DOHH2 (cell line): ENCODE data around the gene CAMKMT.

ENCODE experiments used
- H3F3A ChIP-seq: fragments of 200-600 bp; sonication (generic), shearing (Covaris generic); 2 replicates; pipeline ENCODE4 v1.6.0; 2016; ENCODE audit warnings: antibody characterized with exemption, mild to moderate bottlenecking; ENCODE audit not compliant: control insufficient read depth, insufficient read depth
- H3K27ac ChIP-seq: fragments of 200-600 bp; sonication (generic); 2 replicates; pipeline ENCODE4 v1.5.1; 2014; ENCODE audit warnings: low read depth, mild to moderate bottlenecking, low read length, moderate library complexity
- H3K27me3 ChIP-seq: fragments of 200-600 bp; sonication (generic); 2 replicates; pipeline ENCODE4 v1.6.1; 2014; ENCODE audit warnings: mild to moderate bottlenecking, low read length, mixed read lengths; ENCODE audit not compliant: control insufficient read depth
- H3K36me3 ChIP-seq: fragments of 200-600 bp; sonication (generic); 2 replicates; pipeline ENCODE4 v1.6.1; 2014; ENCODE audit warnings: mild to moderate bottlenecking, low read length, moderate library complexity, mixed read lengths; ENCODE audit not compliant: control insufficient read depth
- H3K4me1 ChIP-seq: fragments of 200-600 bp; sonication (generic); 2 replicates; pipeline ENCODE4 v1.6.1; 2014; ENCODE audit warnings: mild to moderate bottlenecking, low read length, mixed read lengths; ENCODE audit not compliant: control insufficient read depth
- H3K4me2 ChIP-seq: fragments of 200-600 bp; sonication (generic); 2 replicates; pipeline ENCODE4 v1.6.0; 2014; ENCODE audit warnings: mild to moderate bottlenecking, low read length, moderate library complexity
- H3K4me3 ChIP-seq: fragments of 200-600 bp; sonication (generic); 2 replicates; pipeline ENCODE4 v1.5.1; 2014; ENCODE audit warnings: mild to moderate bottlenecking, low read length, mixed read lengths
- H3K79me2 ChIP-seq: fragments of 200-600 bp; sonication (generic); 2 replicates; pipeline ENCODE4 v1.6.1; 2014; ENCODE audit warnings: mild to moderate bottlenecking, low read length, mixed read lengths; ENCODE audit not compliant: control insufficient read depth
- H3K9me2 ChIP-seq: fragments of 200-600 bp; sonication (generic); replicated peaks from 2 replicates; pipeline ENCODE4 v1.6.1; 2014; ENCODE audit warnings: mild to moderate bottlenecking, low read length, mixed read lengths; ENCODE audit not compliant: control insufficient read depth
- H3K9me3 ChIP-seq: fragments of 200-600 bp; sonication (generic); 2 replicates; pipeline ENCODE4 v1.6.1; 2014; ENCODE audit warnings: antibody characterized with exemption, low read length, mixed read lengths; ENCODE audit not compliant: control insufficient read depth, insufficient read depth
- H4K20me1 ChIP-seq: fragments of 200-600 bp; sonication (generic); 2 replicates; pipeline ENCODE4 v1.6.0; 2014; ENCODE audit warnings: low read depth, mild to moderate bottlenecking, antibody characterized with exemption, low read length, moderate library complexity; ENCODE audit not compliant: control insufficient read depth, insufficient read depth
- CTCF ChIP-seq: fragments of 200-600 bp; sonication (generic); IDR thresholded peaks from one replicate; pipeline ENCODE4 v1.5.1; 2014; ENCODE audit warnings: antibody characterized with exemption, mild to moderate bottlenecking, low read depth, low read length; ENCODE audit not compliant: poor library complexity, severe bottlenecking
- EZH2phosphoT487 ChIP-seq: fragments of 200-600 bp; sonication (generic); IDR thresholded peaks from 2 replicates; pipeline ENCODE4 v1.6.1; 2017; ENCODE audit warnings: borderline replicate concordance, mild to moderate bottlenecking, antibody characterized with exemption, low read length, moderate library complexity, mixed read lengths

Gene CAMKMT

GRCh38 chr2:44780406-44780805, 418.7 kb downstream of the CAMKMT start:
- H3K4me2 ChIP-seq, result no peak overlapping the region
- no peaks in the 10 kb centered on the region for H3K9me2 ChIP-seq
- no peaks in the 10 kb centered on the region for H3K9me3 ChIP-seq
- H3K4me3 ChIP-seq, result no peak overlapping the region
- no peak overlapping the region for H3K27ac ChIP-seq
- H3K27me3 ChIP-seq, result no peaks in the 10 kb centered on the region
- H3K79me2 ChIP-seq, result no peaks in the 10 kb centered on the region
- H4K20me1 ChIP-seq, result no peaks in the 10 kb centered on the region
- no peaks in the 10 kb centered on the region for H3F3A ChIP-seq
- peaks cover 36% of the 10 kb centered on the region for H3K4me1 ChIP-seq
- no peaks in the 10 kb centered on the region for H3K36me3 ChIP-seq
- TF ChIP-seq CTCF (no peak), EZH2phosphoT487 (no peak)

GRCh38 chr2:44785433-44785832, 423.7 kb downstream of the CAMKMT start:
- H3K4me3 ChIP-seq, result no peak overlapping the region
- TF ChIP-seq CTCF, result no peak
- no peak for TF ChIP-seq EZH2phosphoT487
- no peaks in the 10 kb centered on the region for H3K79me2 ChIP-seq
- no peak overlapping the region for H3K4me2 ChIP-seq
- H3K36me3 ChIP-seq, result no peaks in the 10 kb centered on the region
- no peak overlapping the region for H3K27ac ChIP-seq
- no peaks in the 10 kb centered on the region for H3F3A ChIP-seq
- H3K4me1 ChIP-seq, result peaks cover under 1% of the 10 kb centered on the region
- H4K20me1 ChIP-seq, result no peaks in the 10 kb centered on the region
- no peaks in the 10 kb centered on the region for H3K9me3 ChIP-seq
- no peaks in the 10 kb centered on the region for H3K9me2 ChIP-seq
- H3K27me3 ChIP-seq, result no peaks in the 10 kb centered on the region

- H3K4me1 ChIP-seq, result no peaks in the 10 kb centered on the region
- no peak overlapping the region for H3K27ac ChIP-seq
- no peaks in the 10 kb centered on the region for H3K36me3 ChIP-seq
- H3K79me2 ChIP-seq, result no peaks in the 10 kb centered on the region
- no peaks in the 10 kb centered on the region for H4K20me1 ChIP-seq
- H3K9me2 ChIP-seq, result no peaks in the 10 kb centered on the region
- no peaks in the 10 kb centered on the region for H3K9me3 ChIP-seq
- no peak for TF ChIP-seq CTCF
- no peak for TF ChIP-seq EZH2phosphoT487
- H3F3A ChIP-seq, result no peaks in the 10 kb centered on the region
- H3K4me2 ChIP-seq, result no peak overlapping the region
- H3K4me3 ChIP-seq, result no peak overlapping the region
- no peaks in the 10 kb centered on the region for H3K27me3 ChIP-seq
Observed at GRCh38 chr2:44786045-44786816, 424.5 kb downstream of the CAMKMT start.
